Neural cell (in vitro differentiated cells): ENCODE results near the gene OGN. TPM values are rescaled to one million over a fixed set of nuclear protein-coding genes. Genes with fewer than 3 reads are reported as not detected.

Experiments
- H2AFZ ChIP-seq: fragments of 200-600, 300-800 bp; sonication (generic), shearing (Covaris generic); 2 replicates; pipeline ENCODE4 v1.6.0; 2014; ENCODE audit warnings: low read depth, mild to moderate bottlenecking, antibody characterized with exemption, low read length, moderate library complexity
- H3F3A ChIP-seq: fragments of 200-600 bp; shearing (Covaris generic); 2 replicates; pipeline ENCODE4 v1.6.1; 2016; ENCODE audit warnings: mild to moderate bottlenecking, moderate library complexity, mixed read lengths, antibody characterized with exemption, low read length; ENCODE audit not compliant: insufficient read depth, poor library complexity, severe bottlenecking
- H3K27ac ChIP-seq: fragments of 200-600, 300-800 bp; sonication (generic), shearing (Covaris generic); 2 replicates; pipeline ENCODE4 v1.5.1; 2014; ENCODE audit warnings: mild to moderate bottlenecking, low read length, moderate library complexity
- H3K27me3 ChIP-seq: fragments of 300-800, 200-600 bp; sonication (generic), shearing (Covaris generic); 2 replicates; pipeline ENCODE4 v1.6.0; 2014; ENCODE audit warnings: mild to moderate bottlenecking, low read depth, low read length, moderate library complexity; ENCODE audit not compliant: insufficient read depth
- H3K36me3 ChIP-seq: fragments of 300-800, 200-600 bp; sonication (generic), shearing (Covaris generic); 2 replicates; pipeline ENCODE4 v1.5.1; 2014; ENCODE audit warnings: mild to moderate bottlenecking, antibody characterized with exemption, low read length, moderate library complexity; ENCODE audit not compliant: insufficient read depth
- H3K4me2 ChIP-seq: fragments of 300-800, 200-600 bp; sonication (generic), shearing (Covaris generic); 2 replicates; pipeline ENCODE4 v1.6.0; 2014; ENCODE audit warnings: mild to moderate bottlenecking, low read length
- H3K4me3 ChIP-seq: fragments of 300-800, 200-600 bp; sonication (generic), shearing (Covaris generic); 2 replicates; pipeline ENCODE4 v1.5.1; 2014; ENCODE audit warnings: mild to moderate bottlenecking, low read length, moderate library complexity
- H3K79me2 ChIP-seq: fragments of 200-600 bp; shearing (Covaris generic); replicated peaks from 2 replicates; pipeline ENCODE4 v1.6.0; 2014; ENCODE audit warnings: mild to moderate bottlenecking, low read length, moderate library complexity; ENCODE audit not compliant: insufficient read depth
- H3K9ac ChIP-seq: fragments of 300-800, 200-600 bp; sonication (generic), shearing (Covaris generic); 2 replicates; pipeline ENCODE4 v1.6.1; 2016; ENCODE audit warnings: mild to moderate bottlenecking, low read length, mixed read lengths
- H3K9me2 ChIP-seq: fragments of 200-600 bp; shearing (Covaris generic); 2 replicates; pipeline ENCODE4 v1.6.1; 2016; ENCODE audit warnings: mild to moderate bottlenecking, low read length, mixed read lengths; ENCODE audit not compliant: insufficient read depth
- H3K9me3 ChIP-seq: fragments of 200-600, 300-800 bp; sonication (generic), shearing (Covaris generic); 2 replicates; pipeline ENCODE4 v1.6.1; 2016; ENCODE audit warnings: mild to moderate bottlenecking, mixed run types, low read length, moderate library complexity, mixed read lengths
- H4K20me1 ChIP-seq: fragments of 200-600 bp; shearing (Covaris generic); 2 replicates; pipeline ENCODE4 v1.6.1; 2016; ENCODE audit warnings: mild to moderate bottlenecking, mixed run types; ENCODE audit not compliant: insufficient read depth
- EP300 ChIP-seq: fragments of 450-650 bp; conservative IDR thresholded peaks from 2 replicates; pipeline ENCODE4 v1.6.1; 2014; ENCODE audit warnings: antibody characterized with exemption, mild to moderate bottlenecking, moderate library complexity; ENCODE audit not compliant: poor library complexity, severe bottlenecking
- EZH2 ChIP-seq: fragments of 200-600, 300-800 bp; shearing (Covaris generic), sonication (generic); IDR thresholded peaks from 2 replicates; pipeline ENCODE4 v1.6.1; 2014; ENCODE audit warnings: antibody characterized with exemption, low read length, borderline replicate concordance, mild to moderate bottlenecking; ENCODE audit not compliant: insufficient read depth, poor library complexity, severe bottlenecking
- MXI1 ChIP-seq: fragments of 450-650 bp; conservative IDR thresholded peaks from 2 replicates; pipeline ENCODE4 v1.6.1; 2014; ENCODE audit warnings: antibody characterized with exemption, mild to moderate bottlenecking; ENCODE audit not compliant: poor library complexity, severe bottlenecking
- POLR2AphosphoS5 ChIP-seq: IDR thresholded peaks from 2 replicates; pipeline ENCODE4 v1.6.1; 2012
- RAD21 ChIP-seq: fragments of 450-650 bp; conservative IDR thresholded peaks from 2 replicates; pipeline ENCODE4 v1.6.1; 2014; ENCODE audit warnings: antibody characterized with exemption, mild to moderate bottlenecking, moderate library complexity
- SMC3 ChIP-seq: fragments of 450-650 bp; conservative IDR thresholded peaks from 2 replicates; pipeline ENCODE4 v1.6.1; 2014; ENCODE audit warnings: antibody characterized with exemption, mild to moderate bottlenecking, moderate library complexity; ENCODE audit not compliant: poor library complexity
- TAF1 ChIP-seq: IDR thresholded peaks from 2 replicates; pipeline ENCODE4 v1.6.1; 2012; ENCODE audit warnings: low read depth
- polyA plus RNA-seq: library from polyadenylated mRNA; depleted of rRNA; stranded (reverse); fragments of >200 nt; gene quantifications from 2 replicates; pipeline ENCODE4 v1.2.3, GENCODE V29; 2014
- TF ChIP-seq, protein P1 (sequence below): fragments of 450-650 bp; IDR thresholded peaks from 2 replicates; pipeline ENCODE4 v1.5.1; 2014; ENCODE audit warnings: antibody characterized with exemption, mild to moderate bottlenecking, moderate library complexity; ENCODE audit not compliant: poor library complexity, severe bottlenecking
- TF ChIP-seq, protein P2 (sequence below): IDR thresholded peaks from 2 replicates; pipeline ENCODE4 v1.6.1; 2012; ENCODE audit warnings: borderline replicate concordance

Gene OGN
- polyA plus RNA-seq, 1 donor from 2014 or later = not detected

DNA sequence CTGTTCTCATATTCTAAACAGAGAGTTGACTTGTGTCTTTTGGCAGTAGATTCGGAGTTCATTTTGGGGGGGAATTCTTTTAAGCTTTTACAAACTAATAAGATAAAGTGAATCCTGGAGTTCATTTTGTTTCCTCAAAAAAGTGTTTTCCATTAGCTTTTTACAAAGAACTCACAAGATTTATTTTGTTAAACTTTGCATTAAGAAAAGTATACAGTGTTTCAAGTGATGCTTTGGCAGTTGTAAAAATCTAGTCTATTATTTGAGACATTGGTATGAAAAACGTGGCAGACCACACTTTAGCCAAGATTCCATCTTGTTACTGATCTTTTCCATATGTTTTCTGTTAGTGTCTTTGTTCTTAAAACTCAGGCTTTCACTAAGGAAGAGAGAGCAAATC is 21.1 kb upstream of the OGN start:
- Histone ChIP-seq H3K9me2 (no peaks in the 10 kb centered on the region), H3K79me2 (no peaks in the 10 kb centered on the region), H3K9me3 (no peaks in the 10 kb centered on the region), H3K27ac (no peak overlapping the region), H3F3A (no peaks in the 10 kb centered on the region), H3K9ac (no peak overlapping the region), H3K36me3 (no peaks in the 10 kb centered on the region), H3K27me3 (no peaks in the 10 kb centered on the region), H3K4me3 (no peak overlapping the region), H3K4me2 (no peak overlapping the region), H2AFZ (no peak overlapping the region), H4K20me1 (no peaks in the 10 kb centered on the region)
- TF ChIP-seq EZH2 (no peak), MXI1 (no peak), EP300 (no peak), SMC3 (no peak), TAF1 (no peak), RAD21 (no peak), POLR2AphosphoS5 (no peak)
- TF ChIP-seq, protein P1, sequence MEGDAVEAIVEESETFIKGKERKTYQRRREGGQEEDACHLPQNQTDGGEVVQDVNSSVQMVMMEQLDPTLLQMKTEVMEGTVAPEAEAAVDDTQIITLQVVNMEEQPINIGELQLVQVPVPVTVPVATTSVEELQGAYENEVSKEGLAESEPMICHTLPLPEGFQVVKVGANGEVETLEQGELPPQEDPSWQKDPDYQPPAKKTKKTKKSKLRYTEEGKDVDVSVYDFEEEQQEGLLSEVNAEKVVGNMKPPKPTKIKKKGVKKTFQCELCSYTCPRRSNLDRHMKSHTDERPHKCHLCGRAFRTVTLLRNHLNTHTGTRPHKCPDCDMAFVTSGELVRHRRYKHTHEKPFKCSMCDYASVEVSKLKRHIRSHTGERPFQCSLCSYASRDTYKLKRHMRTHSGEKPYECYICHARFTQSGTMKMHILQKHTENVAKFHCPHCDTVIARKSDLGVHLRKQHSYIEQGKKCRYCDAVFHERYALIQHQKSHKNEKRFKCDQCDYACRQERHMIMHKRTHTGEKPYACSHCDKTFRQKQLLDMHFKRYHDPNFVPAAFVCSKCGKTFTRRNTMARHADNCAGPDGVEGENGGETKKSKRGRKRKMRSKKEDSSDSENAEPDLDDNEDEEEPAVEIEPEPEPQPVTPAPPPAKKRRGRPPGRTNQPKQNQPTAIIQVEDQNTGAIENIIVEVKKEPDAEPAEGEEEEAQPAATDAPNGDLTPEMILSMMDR = no peak
- TF ChIP-seq, protein P2, sequence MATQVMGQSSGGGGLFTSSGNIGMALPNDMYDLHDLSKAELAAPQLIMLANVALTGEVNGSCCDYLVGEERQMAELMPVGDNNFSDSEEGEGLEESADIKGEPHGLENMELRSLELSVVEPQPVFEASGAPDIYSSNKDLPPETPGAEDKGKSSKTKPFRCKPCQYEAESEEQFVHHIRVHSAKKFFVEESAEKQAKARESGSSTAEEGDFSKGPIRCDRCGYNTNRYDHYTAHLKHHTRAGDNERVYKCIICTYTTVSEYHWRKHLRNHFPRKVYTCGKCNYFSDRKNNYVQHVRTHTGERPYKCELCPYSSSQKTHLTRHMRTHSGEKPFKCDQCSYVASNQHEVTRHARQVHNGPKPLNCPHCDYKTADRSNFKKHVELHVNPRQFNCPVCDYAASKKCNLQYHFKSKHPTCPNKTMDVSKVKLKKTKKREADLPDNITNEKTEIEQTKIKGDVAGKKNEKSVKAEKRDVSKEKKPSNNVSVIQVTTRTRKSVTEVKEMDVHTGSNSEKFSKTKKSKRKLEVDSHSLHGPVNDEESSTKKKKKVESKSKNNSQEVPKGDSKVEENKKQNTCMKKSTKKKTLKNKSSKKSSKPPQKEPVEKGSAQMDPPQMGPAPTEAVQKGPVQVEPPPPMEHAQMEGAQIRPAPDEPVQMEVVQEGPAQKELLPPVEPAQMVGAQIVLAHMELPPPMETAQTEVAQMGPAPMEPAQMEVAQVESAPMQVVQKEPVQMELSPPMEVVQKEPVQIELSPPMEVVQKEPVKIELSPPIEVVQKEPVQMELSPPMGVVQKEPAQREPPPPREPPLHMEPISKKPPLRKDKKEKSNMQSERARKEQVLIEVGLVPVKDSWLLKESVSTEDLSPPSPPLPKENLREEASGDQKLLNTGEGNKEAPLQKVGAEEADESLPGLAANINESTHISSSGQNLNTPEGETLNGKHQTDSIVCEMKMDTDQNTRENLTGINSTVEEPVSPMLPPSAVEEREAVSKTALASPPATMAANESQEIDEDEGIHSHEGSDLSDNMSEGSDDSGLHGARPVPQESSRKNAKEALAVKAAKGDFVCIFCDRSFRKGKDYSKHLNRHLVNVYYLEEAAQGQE = no peak

DNA sequence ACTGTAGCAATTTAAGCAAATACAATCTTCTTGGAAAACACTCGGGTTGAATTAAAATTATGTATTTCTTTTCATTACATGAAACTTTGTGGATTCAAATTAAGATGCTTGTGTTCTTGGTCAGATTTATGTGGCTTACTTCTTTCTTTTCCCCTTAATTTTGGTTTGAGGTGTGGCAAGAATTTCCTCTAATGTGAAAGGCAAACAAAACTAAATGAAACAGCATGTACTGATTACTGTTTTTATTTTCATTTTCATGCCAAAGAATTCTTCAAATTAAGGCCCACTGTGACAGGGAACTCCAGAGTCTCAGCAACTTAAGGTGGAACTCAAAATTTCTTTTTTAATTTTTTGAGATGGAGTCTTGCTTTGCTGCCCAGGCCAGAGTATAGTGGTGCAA is 20.0 kb upstream of the OGN start, which contains the start of gene OMD:
Gene OMD, minus strand, starts transcription at position 132 of the 400 bp plus-strand sequence. CDS start 6,913 bp downstream, outside the sequence.
- H3K27ac ChIP-seq = no peak within 1 kb of the TSS
- H3K36me3 ChIP-seq = no peaks in the 10 kb centered on the region
- H3K9ac ChIP-seq = no peak within 1 kb of the TSS
- TF ChIP-seq POLR2AphosphoS5 (no peak), EP300 (no peak)
- TF ChIP-seq, protein P2 = no peak
- no peak within 1 kb of the TSS for H3K4me2 ChIP-seq
- no peaks in the 10 kb centered on the region for H3K9me2 ChIP-seq
- H3K9me3 ChIP-seq = no peaks in the 10 kb centered on the region
- no peaks in the 10 kb centered on the region for H3F3A ChIP-seq
- no peaks in the 10 kb centered on the region for H3K27me3 ChIP-seq
- no peak within 1 kb of the TSS for H2AFZ ChIP-seq
- no peaks in the 10 kb centered on the region for H4K20me1 ChIP-seq
- H3K4me3 ChIP-seq = no peak within 1 kb of the TSS
- H3K79me2 ChIP-seq = no peaks in the 10 kb centered on the region
